ENCODE data around the gene DNAJC1. TPM values are rescaled to one million over a fixed set of nuclear protein-coding genes. Genes with fewer than 3 reads are reported as not detected.
"Not testable (repeated sequence)": the region's sequence is repeated elsewhere in the genome, so short reads cannot be mapped to it uniquely, and the experiment has no call there.

DNAJC1 gene
- total and polyA plus RNA-seq, 10 of the 15 experiments (the other 5 are each of a cell fraction or from before 2014, with no cell fraction given), result 2.5 to 39.3 (median 20.4) TPM

- no peak for TF ChIP-seq EGR1 (IDR thresholded peaks at IDR 0.05; ENCODE audit: borderline replicate concordance in 1 of 2, low read depth in 2 of 2, low read length in 2 of 2)
- TF ChIP-seq PAX8 (IDR thresholded peaks at IDR 0.05), result no peak
Observed at GRCh38 chr10:22023508-22023907, 20.0 kb upstream of the DNAJC1 start (continued).

- intact Hi-C loops (cut with micrococcal nuclease; ENCODE audit: unreplicated experiment) (no loop called here), in situ Hi-C loops (cut with MboI) (no loop called here)
- no peaks in the 10 kb centered on the region for H3K27me3 ChIP-seq (replicated peaks in 1 of 2; ENCODE audit: control insufficient read depth in 2 of 2, insufficient read depth in 2 of 2, low read length in 1 of 2)
- ATAC-seq (peak; percentile 58), FAIRE-seq (peak; percentile 27), DNase-seq (ENCODE audit: low read depth, low spot score) (no peak)
- ChIA-PET POLR2A (no interaction called here), CTCF (no interaction called here), RAD21 (ENCODE audit: unreplicated experiment) (no interaction called here), SMC1A (ENCODE audit: uncharacterized antibody, unreplicated experiment) (no interaction called here)
- H3K9ac ChIP-seq (ENCODE audit: control insufficient read depth, insufficient read depth, low read length), result no peak overlapping the region
- WGBS (ENCODE audit: insufficient coverage, insufficient replicate concordance, low lambda C conversion rate, missing lambda C conversion rate), result 19% methylated on average over 8 of the region's 8 CpGs
- no peaks in the 10 kb centered on the region for H4K20me1 ChIP-seq (ENCODE audit: control insufficient read depth, insufficient read depth)
- H3K9me3 ChIP-seq (replicated peaks; ENCODE audit: control insufficient read depth, insufficient read depth, low read length), result no peaks in the 10 kb centered on the region
- peak overlapping the region; percentile 93 for H2AFZ ChIP-seq (ENCODE audit: control insufficient read depth, low read depth, low read length)
- H3K4me2 ChIP-seq (ENCODE audit: control insufficient read depth, insufficient read depth), result peak overlapping the region; percentile 76
- H3K79me2 ChIP-seq (ENCODE audit: control insufficient read depth, insufficient read depth, low read length), result no peaks in the 10 kb centered on the region
- H3K4me1 ChIP-seq (ENCODE audit: control insufficient read depth, insufficient read depth, low read length), result no peaks in the 10 kb centered on the region
- no TSS peak for BruUV-seq (replicated peaks)
- H3K27ac ChIP-seq (ENCODE audit: control insufficient read depth, insufficient read depth), result no peak overlapping the region
- TF ChIP-seq RELA (IDR thresholded peaks at IDR 0.05; ENCODE audit: borderline replicate concordance, partially characterized antibody), result no peak
- peak; percentile 50; the same call in 1 of the 2 replicates for TF ChIP-seq POLR2A (IDR thresholded peaks at IDR 0.05; ENCODE audit: low read depth, low read length)
- TF ChIP-seq TAF1 (IDR thresholded peaks at IDR 0.05; ENCODE audit: borderline replicate concordance, low read depth, low read length), result peak; percentile 47; the same call in 1 of the 2 replicates
- no peak overlapping the region for H3K4me3 ChIP-seq
- H3K36me3 ChIP-seq (ENCODE audit: control insufficient read depth in 2 of 2, insufficient read depth in 2 of 2, low read length in 1 of 2), result no peaks in the 10 kb centered on the region
Observed at GRCh38 chr10:22022257-22023032, 18.9 kb upstream of the DNAJC1 start.

DNA sequence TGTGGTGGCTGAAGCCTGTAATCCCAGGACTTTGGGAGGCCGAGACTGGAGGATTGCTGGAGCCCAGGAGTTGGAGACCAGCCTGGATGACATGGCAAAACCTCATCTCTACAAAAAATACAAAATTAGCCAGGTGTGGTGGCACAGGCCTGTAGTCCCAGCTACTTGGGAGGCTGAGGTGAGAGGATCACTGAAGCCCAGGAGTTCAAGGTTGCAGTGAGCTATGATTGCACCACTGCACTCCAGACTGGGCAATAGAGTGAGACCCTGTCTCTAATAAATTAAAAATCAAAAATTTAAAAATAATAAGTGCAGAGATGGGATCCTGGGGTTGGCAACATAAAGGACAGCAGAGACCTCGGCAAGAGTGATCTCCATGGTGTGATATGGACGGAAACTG, 17.6 kb upstream of the DNAJC1 start:
- H2AFZ ChIP-seq (ENCODE audit: control insufficient read depth, low read depth, low read length); BruUV-seq (replicated peaks); H3K4me3 ChIP-seq; H3K9ac ChIP-seq (ENCODE audit: control insufficient read depth, insufficient read depth, low read length); H3K79me2 ChIP-seq (ENCODE audit: control insufficient read depth, insufficient read depth, low read length); H3K27me3 ChIP-seq (replicated peaks in 1 of 2; ENCODE audit: control insufficient read depth in 2 of 2, insufficient read depth in 2 of 2, low read length in 1 of 2); H3K27ac ChIP-seq (ENCODE audit: control insufficient read depth, insufficient read depth); H3K9me3 ChIP-seq (replicated peaks; ENCODE audit: control insufficient read depth, insufficient read depth, low read length); in situ Hi-C loops (cut with MboI); POLR2A ChIA-PET; intact Hi-C loops (cut with micrococcal nuclease; ENCODE audit: unreplicated experiment); ATAC-seq; H4K20me1 ChIP-seq (ENCODE audit: control insufficient read depth, insufficient read depth); H3K4me2 ChIP-seq (ENCODE audit: control insufficient read depth, insufficient read depth); RAD21 ChIA-PET (ENCODE audit: unreplicated experiment); DNase-seq (ENCODE audit: low read depth, low spot score); FAIRE-seq; H3K36me3 ChIP-seq (ENCODE audit: control insufficient read depth in 2 of 2, insufficient read depth in 2 of 2, low read length in 1 of 2); H3K4me1 ChIP-seq (ENCODE audit: control insufficient read depth, insufficient read depth, low read length): not testable (repeated sequence)
- ChIA-PET SMC1A (ENCODE audit: uncharacterized antibody, unreplicated experiment) (interaction anchor here (1.1 kb wide), 1 partner anchor 32 kb away, joined by 3 read pairs; no protein-coding TSS in a partner anchor), CTCF (interaction anchor here (1.3 kb wide), 1 partner anchor 944 kb away, joined by 4 read pairs; no protein-coding TSS in a partner anchor)
- WGBS (ENCODE audit: insufficient coverage, insufficient replicate concordance, low lambda C conversion rate, missing lambda C conversion rate), result 61% methylated on average over 3 of the region's 3 CpGs

Data from GM12878 (cell line).